CD4-positive, alpha-beta memory T cell (primary cell): ENCODE data around the gene RASGRP1. TPM values are rescaled to one million over a fixed set of nuclear protein-coding genes. Genes with fewer than 3 reads are reported as not detected.
A peak's percentile ranks its signal among the peaks of the same experiment; 100 is the strongest.

Experiments used
- CTCF ChIA-PET: fragments of 350-600 bp; sonication (Branson Sonifier 250); formaldehyde crosslinking; loops from one replicate; lab custom pipeline; 2021; ENCODE audit warnings: inconsistent platforms; ENCODE audit not compliant: partially characterized antibody; lab: Charles Lee
- POLR2A ChIA-PET: fragments of 350-600 bp; sonication (Branson Sonifier 250); formaldehyde crosslinking; loops from one replicate; lab custom pipeline; 2021; ENCODE audit not compliant: partially characterized antibody; lab: Charles Lee
- DNase-seq, 5 donors: peaks; one replicate each; pipeline versions ENCODE4 v3.0.0 to v3.0.0-alpha.2; 2020 to 2022; ENCODE audit warnings: mixed read lengths in 1 of 5
- H3K27ac ChIP-seq: one replicate; pipeline ENCODE4 v1.7.0; 2013; ENCODE audit warnings: low read depth, low read length
- H3K27me3 ChIP-seq: 2 replicates; pipeline ENCODE4 v1.7.0; 2013; ENCODE audit warnings: mild to moderate bottlenecking, low read length, moderate library complexity; ENCODE audit not compliant: insufficient read depth
- H3K36me3 ChIP-seq: 2 replicates; pipeline ENCODE4 v1.7.0; 2013; ENCODE audit warnings: mild to moderate bottlenecking, low read length, moderate library complexity; ENCODE audit not compliant: insufficient read depth
- H3K4me1 ChIP-seq: 2 replicates; pipeline ENCODE4 v1.7.0; 2013; ENCODE audit warnings: mild to moderate bottlenecking, low read length, moderate library complexity; ENCODE audit not compliant: insufficient read depth
- H3K4me3 ChIP-seq, 2 donors: one replicate each; pipeline ENCODE4 v1.7.0; 2013; ENCODE audit warnings: low read length in 2 of 2, mild to moderate bottlenecking in 1 of 2
- H3K9me3 ChIP-seq, 2 donors: one replicate each; pipeline ENCODE4 v1.7.0; 2013; ENCODE audit warnings: low read length in 2 of 2, control low read depth in 1 of 2; ENCODE audit not compliant: control insufficient read depth in 1 of 2
- H3K27ac Mint-ChIP-seq, 7 donors: one replicate each; pipeline ENCODE4 v1.8.0; 2020 to 2021; ENCODE audit warnings: mixed read lengths in 7 of 7, mild to moderate bottlenecking in 6 of 7, inconsistent platforms in 3 of 7, moderate library complexity in 3 of 7
- H3K27me3 Mint-ChIP-seq, 2 donors: one replicate each; pipeline ENCODE4 v1.8.0; 2020 to 2021; ENCODE audit warnings: mixed read lengths in 2 of 2
- H3K36me3 Mint-ChIP-seq, 2 donors: one replicate each; pipeline ENCODE4 v1.8.0; 2020 to 2021; ENCODE audit warnings: mixed read lengths in 2 of 2, inconsistent platforms in 1 of 2, mild to moderate bottlenecking in 1 of 2
- H3K4me1 Mint-ChIP-seq, 4 donors: one replicate each; pipeline ENCODE4 v1.8.0; 2020 to 2021; ENCODE audit warnings: mixed read lengths in 4 of 4, mild to moderate bottlenecking in 1 of 4
- H3K4me3 Mint-ChIP-seq, 8 donors: one replicate each; pipeline ENCODE4 v1.8.0; 2020 to 2021; ENCODE audit warnings: mixed read lengths in 8 of 8, mild to moderate bottlenecking in 7 of 8, moderate library complexity in 6 of 8, inconsistent platforms in 3 of 8
- H3K9me3 Mint-ChIP-seq, 8 donors: one replicate each; pipeline ENCODE4 v1.8.0; 2020 to 2021; ENCODE audit warnings: mixed read lengths in 8 of 8, mild to moderate bottlenecking in 5 of 8, inconsistent platforms in 3 of 8, moderate library complexity in 1 of 8
- intact Hi-C: fragments of 100-400 bp; cut with micrococcal nuclease; formaldehyde crosslinking; loops from one replicate; pipeline ENCODE4 v1.15.1; 2023
- polyA plus RNA-seq, 2 donors: library from polyadenylated mRNA; unstranded; fragments of 300-500 nt; fragmentation: Illumina TruSeq; gene quantifications; one replicate each; pipeline ENCODE4 v1.2.3, GENCODE V29; 2021
- total RNA-seq, 2 experiments: library from RNA; stranded (reverse); gene quantifications; one replicate each; pipeline ENCODE4 v1.2.3, GENCODE V29; 2021

The RASGRP1 gene
- total and polyA plus RNA-seq, 4 experiments from 2014 or later: 47.8 to 125 (median 104) TPM

GRCh38 chr15:38540510-38540909 is 24.1 kb downstream of the RASGRP1 start:
- peak overlapping the region; percentile 14 to 90 (median 72) for H3K27ac Mint-ChIP-seq
- ChIA-PET POLR2A (interaction anchor here (2.1 to 2.6 kb wide), 2 partner anchors 23 to 148 kb away, joined by 7 to 17 read pairs; partner anchors contain the start of gene RASGRP1), CTCF (interaction anchor here (2.1 to 3.7 kb wide), 4 partner anchors 23 to 159 kb away, joined by 7 to 22 read pairs (median 17); partner anchors contain the start of gene RASGRP1)
- DNase-seq: no peak
- Histone ChIP-seq H3K36me3 (peaks cover 10% of the 10 kb centered on the region), H3K4me3 (no peak overlapping the region), H3K9me3 (no peaks in the 10 kb centered on the region), H3K27me3 (no peaks in the 10 kb centered on the region), H3K4me1 (peaks cover 94% of the 10 kb centered on the region), H3K27ac (no peak overlapping the region)
- intact Hi-C loops: no loop called here
- H3K4me1 Mint-ChIP-seq: peaks cover 76 to 100% (median 90%) of the 10 kb centered on the region in 4 donors
- H3K9me3 Mint-ChIP-seq: no peaks in the 10 kb centered on the region
- peaks cover 35 to 69% of the 10 kb centered on the region in 2 donors for H3K36me3 Mint-ChIP-seq
- no peaks in the 10 kb centered on the region for H3K27me3 Mint-ChIP-seq
- H3K4me3 Mint-ChIP-seq: peak overlapping the region in 7 of 8 donors; percentile 14 to 56 (median 35)

- CTCF ChIA-PET: interaction anchor here (0.7 to 2.3 kb wide), 4 partner anchors 20 to 161 kb away, joined by 3 to 10 read pairs (median 4); partner anchors contain the start of gene RASGRP1
- Mint-ChIP-seq H3K4me3 (peak overlapping the region; percentile 31 to 89 (median 78)), H3K9me3 (no peaks in the 10 kb centered on the region), H3K27me3 (no peaks in the 10 kb centered on the region), H3K4me1 (peaks cover 80 to 100% (median 90%) of the 10 kb centered on the region in 4 donors), H3K36me3 (peaks cover 35 to 72% of the 10 kb centered on the region in 2 donors), H3K27ac (peak overlapping the region; percentile 64 to 95 (median 90))
- Histone ChIP-seq H3K36me3 (peaks cover 17% of the 10 kb centered on the region), H3K4me1 (peaks cover 94% of the 10 kb centered on the region), H3K9me3 (no peaks in the 10 kb centered on the region), H3K27me3 (no peaks in the 10 kb centered on the region), H3K4me3 (peak overlapping the region in 1 of 2 donors; percentile 29), H3K27ac (peak overlapping the region; percentile 53)
- intact Hi-C loops: no loop called here
- POLR2A ChIA-PET: interaction anchor here (0.6 to 1.7 kb wide), 8 partner anchors 12 to 1685 kb away, joined by 3 to 8 read pairs (median 4); no protein-coding TSS in a partner anchor
- DNase-seq: no peak
Observed at GRCh38 chr15:38539008-38539343, 25.6 kb downstream of the RASGRP1 start.

- Mint-ChIP-seq H3K4me1 (peaks cover 83 to 100% (median 90%) of the 10 kb centered on the region in 4 donors), H3K36me3 (peaks cover 40 to 70% of the 10 kb centered on the region in 2 donors), H3K9me3 (no peaks in the 10 kb centered on the region), H3K4me3 (peak overlapping the region; percentile 53 to 89 (median 78)), H3K27me3 (no peaks in the 10 kb centered on the region), H3K27ac (peak overlapping the region; percentile 64 to 95 (median 90))
- ChIA-PET CTCF (interaction anchor here (0.7 to 2.3 kb wide), 4 partner anchors 21 to 161 kb away, joined by 3 to 10 read pairs (median 4); partner anchors contain the start of gene RASGRP1), POLR2A (interaction anchor here (0.6 to 2.0 kb wide), 11 partner anchors 13 to 1685 kb away, joined by 3 to 8 read pairs (median 4); no protein-coding TSS in a partner anchor)
- peak in 1 of 5 donors; percentile 22 for DNase-seq
- no peaks in the 10 kb centered on the region for H3K27me3 ChIP-seq
- peak overlapping the region in 1 of 2 donors; percentile 29 for H3K4me3 ChIP-seq
- peaks cover 94% of the 10 kb centered on the region for H3K4me1 ChIP-seq
- peaks cover 17% of the 10 kb centered on the region for H3K36me3 ChIP-seq
- no peaks in the 10 kb centered on the region for H3K9me3 ChIP-seq
- H3K27ac ChIP-seq: peak overlapping the region; percentile 53
- intact Hi-C loops: no loop called here
Observed at GRCh38 chr15:38538328-38539007, 26.1 kb downstream of the RASGRP1 start.

- Mint-ChIP-seq H3K9me3 (no peaks in the 10 kb centered on the region), H3K27ac (peak overlapping the region in 6 of 7 donors; percentile 36 to 84 (median 59)), H3K36me3 (peaks cover 50 to 76% of the 10 kb centered on the region in 2 donors), H3K4me3 (peak overlapping the region in 4 of 8 donors; percentile 14 to 73 (median 34)), H3K27me3 (no peaks in the 10 kb centered on the region), H3K4me1 (peaks cover 83 to 100% (median 92%) of the 10 kb centered on the region in 4 donors)
- no peak for DNase-seq
- Histone ChIP-seq H3K27me3 (no peaks in the 10 kb centered on the region), H3K4me1 (peaks cover 97% of the 10 kb centered on the region), H3K27ac (no peak overlapping the region), H3K4me3 (no peak overlapping the region), H3K9me3 (no peaks in the 10 kb centered on the region), H3K36me3 (peaks cover 31% of the 10 kb centered on the region)
- intact Hi-C loops: no loop called here
- ChIA-PET CTCF (interaction anchor here (5.5 to 6.2 kb wide), 2 partner anchors 27 to 152 kb away, joined by 51 to 59 read pairs; partner anchors contain the start of gene RASGRP1), POLR2A (no interaction called here)
Observed at GRCh38 chr15:38536201-38536676, 28.4 kb downstream of the RASGRP1 start.

GRCh38 chr15:38535491-38536200 is 29.0 kb downstream of the RASGRP1 start:
- Mint-ChIP-seq H3K9me3 (no peaks in the 10 kb centered on the region), H3K27me3 (no peaks in the 10 kb centered on the region), H3K4me1 (peaks cover 83 to 100% (median 92%) of the 10 kb centered on the region in 4 donors), H3K4me3 (peak overlapping the region in 7 of 8 donors; percentile 15 to 80 (median 39)), H3K27ac (peak overlapping the region; percentile 64 to 90 (median 84)), H3K36me3 (peaks cover 49 to 82% of the 10 kb centered on the region in 2 donors)
- Histone ChIP-seq H3K9me3 (no peaks in the 10 kb centered on the region), H3K27ac (no peak overlapping the region), H3K4me3 (no peak overlapping the region), H3K27me3 (no peaks in the 10 kb centered on the region), H3K4me1 (peaks cover 97% of the 10 kb centered on the region), H3K36me3 (peaks cover 37% of the 10 kb centered on the region)
- POLR2A ChIA-PET: interaction anchor here (0.9 to 4.4 kb wide), 3 partner anchors 8 to 28 kb away, joined by 3 to 23 read pairs (median 4); partner anchors contain the start of gene RASGRP1
- intact Hi-C loops: no loop called here
- no peak for DNase-seq
- CTCF ChIA-PET: interaction anchor here (1.1 to 6.2 kb wide), 6 partner anchors 23 to 164 kb away, joined by 3 to 59 read pairs (median 21); partner anchors contain the start of gene RASGRP1

GRCh38 chr15:38534691-38535090 is 29.9 kb downstream of the RASGRP1 start:
- H3K27ac ChIP-seq: no peak overlapping the region
- H3K4me1 ChIP-seq: peaks cover 97% of the 10 kb centered on the region
- H3K4me3 Mint-ChIP-seq: peak overlapping the region in 7 of 8 donors; percentile 33 to 80 (median 61)

More at GRCh38 chr15:38534691-38535090, 29.9 kb downstream of the RASGRP1 start:
- peaks cover 57 to 86% of the 10 kb centered on the region in 2 donors for H3K36me3 Mint-ChIP-seq
- Histone ChIP-seq H3K27me3 (no peaks in the 10 kb centered on the region), H3K36me3 (peaks cover 43% of the 10 kb centered on the region), H3K9me3 (no peaks in the 10 kb centered on the region), H3K4me3 (no peak overlapping the region)
- H3K4me1 Mint-ChIP-seq: peaks cover 83 to 99% (median 91%) of the 10 kb centered on the region in 4 donors
- intact Hi-C loops: no loop called here
- no peak for DNase-seq
- peak overlapping the region; percentile 48 to 90 (median 84) for H3K27ac Mint-ChIP-seq
- CTCF ChIA-PET: interaction anchor here (0.9 to 6.2 kb wide), 9 partner anchors 8 to 165 kb away, joined by 3 to 59 read pairs (median 5); partner anchors contain the start of gene RASGRP1
- no peaks in the 10 kb centered on the region for H3K9me3 Mint-ChIP-seq
- POLR2A ChIA-PET: interaction anchor here (0.9 to 4.4 kb wide), 10 partner anchors 9 to 165 kb away, joined by 3 to 23 read pairs (median 4); partner anchors contain the start of gene RASGRP1
- no peaks in the 10 kb centered on the region for H3K27me3 Mint-ChIP-seq
